Measurements from ENCODE around the gene TAF3. TPM values are rescaled to one million over a fixed set of nuclear protein-coding genes. Genes with fewer than 3 reads are reported as not detected.
A peak's percentile ranks its signal among the peaks of the same experiment; 100 is the strongest.

The TAF3 gene
- total RNA-seq, 2 donors from 2014 or later: 7.2 to 8.2 TPM

- no peaks in the 10 kb centered on the region for H3K4me1 ChIP-seq (ENCODE audit: control insufficient read depth in 1 of 2, low read depth in 2 of 2)
- H3K36me3 ChIP-seq: no peaks in the 10 kb centered on the region
Observed at GRCh38 chr10:7866176-7866575, 47.9 kb downstream of the TAF3 start.

GRCh38 chr10:7872041-7872442 is 53.7 kb downstream of the TAF3 start:
- peak overlapping the region; percentile 62 for H3K4me3 ChIP-seq
- no peaks in the 10 kb centered on the region for H3K27me3 ChIP-seq (replicated peaks; ENCODE audit: insufficient read depth)
- H3K4me1 ChIP-seq (ENCODE audit: control insufficient read depth in 1 of 2, low read depth in 2 of 2): no peaks in the 10 kb centered on the region
- ATAC-seq (ENCODE audit: insufficient number of reproducible peaks, low FRiP score, low read depth) (no peak), DNase-seq (ENCODE audit: low spot score) (no peak)
- no peak overlapping the region for H3K27ac ChIP-seq
- TF ChIP-seq, protein P1, sequence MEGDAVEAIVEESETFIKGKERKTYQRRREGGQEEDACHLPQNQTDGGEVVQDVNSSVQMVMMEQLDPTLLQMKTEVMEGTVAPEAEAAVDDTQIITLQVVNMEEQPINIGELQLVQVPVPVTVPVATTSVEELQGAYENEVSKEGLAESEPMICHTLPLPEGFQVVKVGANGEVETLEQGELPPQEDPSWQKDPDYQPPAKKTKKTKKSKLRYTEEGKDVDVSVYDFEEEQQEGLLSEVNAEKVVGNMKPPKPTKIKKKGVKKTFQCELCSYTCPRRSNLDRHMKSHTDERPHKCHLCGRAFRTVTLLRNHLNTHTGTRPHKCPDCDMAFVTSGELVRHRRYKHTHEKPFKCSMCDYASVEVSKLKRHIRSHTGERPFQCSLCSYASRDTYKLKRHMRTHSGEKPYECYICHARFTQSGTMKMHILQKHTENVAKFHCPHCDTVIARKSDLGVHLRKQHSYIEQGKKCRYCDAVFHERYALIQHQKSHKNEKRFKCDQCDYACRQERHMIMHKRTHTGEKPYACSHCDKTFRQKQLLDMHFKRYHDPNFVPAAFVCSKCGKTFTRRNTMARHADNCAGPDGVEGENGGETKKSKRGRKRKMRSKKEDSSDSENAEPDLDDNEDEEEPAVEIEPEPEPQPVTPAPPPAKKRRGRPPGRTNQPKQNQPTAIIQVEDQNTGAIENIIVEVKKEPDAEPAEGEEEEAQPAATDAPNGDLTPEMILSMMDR (IDR thresholded peaks at IDR 0.05): peak; percentile 66
- H3K9me3 ChIP-seq: no peaks in the 10 kb centered on the region
- H3K36me3 ChIP-seq: no peaks in the 10 kb centered on the region

More at GRCh38 chr10:7866176-7866575, 47.9 kb downstream of the TAF3 start:
- Histone ChIP-seq H3K9me3 (peaks cover 8% of the 10 kb centered on the region), H3K27ac (no peak overlapping the region), H3K27me3 (replicated peaks; ENCODE audit: insufficient read depth) (no peaks in the 10 kb centered on the region), H3K4me3 (no peak overlapping the region)
- ATAC-seq (ENCODE audit: insufficient number of reproducible peaks, low FRiP score, low read depth) (no peak), DNase-seq (ENCODE audit: low spot score) (no peak)
- TF ChIP-seq, protein P1 (IDR thresholded peaks at IDR 0.05): no peak

- Histone ChIP-seq H3K9me3 (no peaks in the 10 kb centered on the region), H3K27ac (no peak overlapping the region), H3K27me3 (replicated peaks; ENCODE audit: insufficient read depth) (no peaks in the 10 kb centered on the region), H3K4me3 (no peak overlapping the region), H3K4me1 (ENCODE audit: control insufficient read depth in 1 of 2, low read depth in 2 of 2) (no peaks in the 10 kb centered on the region), H3K36me3 (no peaks in the 10 kb centered on the region)
- TF ChIP-seq, protein P1 (IDR thresholded peaks at IDR 0.05): no peak
- DNase-seq (ENCODE audit: low spot score) (no peak), ATAC-seq (ENCODE audit: insufficient number of reproducible peaks, low FRiP score, low read depth) (no peak)
Observed at GRCh38 chr10:7874864-7875263, 56.6 kb downstream of the TAF3 start.

DNA sequence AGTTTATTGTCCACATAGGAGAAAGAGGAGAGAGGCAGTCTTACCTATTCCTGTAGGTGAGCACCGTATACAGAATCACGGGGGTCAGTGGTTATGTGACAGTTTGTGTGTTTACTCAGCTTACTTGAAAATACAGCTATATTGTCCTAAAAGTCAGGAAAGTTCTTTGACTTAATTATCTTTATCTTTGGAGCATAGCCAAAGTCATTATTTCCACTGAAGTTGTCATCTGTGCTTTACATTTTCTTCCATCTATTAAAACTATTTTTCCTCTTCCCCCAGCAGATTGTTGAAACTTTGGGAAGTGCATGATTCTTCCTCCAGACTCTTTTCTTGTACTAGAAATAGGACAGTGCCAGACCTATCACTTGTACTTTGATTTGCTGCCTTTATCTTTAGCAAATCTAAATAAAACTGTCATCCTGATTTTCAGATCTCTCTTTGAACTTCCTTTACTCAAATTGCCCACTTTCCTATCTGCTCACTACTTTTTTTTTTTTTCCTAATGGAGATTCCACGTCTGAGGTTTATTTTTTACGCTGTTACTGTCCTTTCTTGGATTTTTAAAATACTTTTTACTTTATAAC is 58.3 kb downstream of the TAF3 start:
- no peaks in the 10 kb centered on the region for H3K36me3 ChIP-seq
- H3K27me3 ChIP-seq (replicated peaks; ENCODE audit: insufficient read depth): no peaks in the 10 kb centered on the region
- TF ChIP-seq, protein P1 (IDR thresholded peaks at IDR 0.05): no peak
- no peak overlapping the region for H3K27ac ChIP-seq
- no peaks in the 10 kb centered on the region for H3K4me1 ChIP-seq (ENCODE audit: control insufficient read depth in 1 of 2, low read depth in 2 of 2)
- H3K4me3 ChIP-seq: no peak overlapping the region
- no peak for DNase-seq (ENCODE audit: low spot score)
- no peak for ATAC-seq (ENCODE audit: insufficient number of reproducible peaks, low FRiP score, low read depth)
- no peaks in the 10 kb centered on the region for H3K9me3 ChIP-seq

DNA sequence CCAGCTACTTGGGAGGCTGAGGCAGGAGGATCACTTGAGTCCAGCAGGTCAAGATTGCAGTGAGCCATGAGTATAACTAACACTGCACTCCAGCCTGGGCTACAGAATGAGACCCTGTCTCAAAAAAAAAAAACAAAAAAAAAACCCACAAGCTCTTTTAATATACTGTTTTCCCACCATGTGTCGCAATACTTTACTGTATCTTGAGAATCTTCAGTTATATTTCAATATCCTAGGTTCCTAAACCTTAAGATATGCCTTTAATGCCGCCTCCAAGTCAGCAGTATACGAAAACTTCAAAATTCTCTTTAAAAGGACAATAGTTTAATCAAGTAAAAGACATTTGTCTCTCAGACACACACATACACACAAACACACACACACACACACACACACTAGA is 62.8 kb downstream of the TAF3 start:
- no peak overlapping the region for H3K27ac ChIP-seq
- H3K4me3 ChIP-seq: no peak overlapping the region
- TF ChIP-seq, protein P1 (IDR thresholded peaks at IDR 0.05): no peak
- H3K4me1 ChIP-seq (ENCODE audit: control insufficient read depth in 1 of 2, low read depth in 2 of 2): no peaks in the 10 kb centered on the region
- no peaks in the 10 kb centered on the region for H3K36me3 ChIP-seq
- ATAC-seq (ENCODE audit: insufficient number of reproducible peaks, low FRiP score, low read depth) (no peak), DNase-seq (ENCODE audit: low spot score) (no peak)
- no peaks in the 10 kb centered on the region for H3K27me3 ChIP-seq (replicated peaks; ENCODE audit: insufficient read depth)
- H3K9me3 ChIP-seq: no peaks in the 10 kb centered on the region
